Activated T-helper 17 cell treated with anti-CD3 and anti-CD28 coated beads, Interleukin-2, amount 50 U/mL, for 72 hours (primary cell): Measurements from ENCODE around the gene AOPEP. TPM values are rescaled to one million over a fixed set of nuclear protein-coding genes. Genes with fewer than 3 reads are reported as not detected.

ENCODE experiments used
- ATAC-seq: fragments of 150-1000 bp; cut with Tn5 transposase; replicated peaks from 2 replicates; pipeline ENCODE4 v1.10.0; 2021; ENCODE audit warnings: mild to moderate bottlenecking, moderate library complexity
- H3K27ac Mint-ChIP-seq: one replicate; pipeline ENCODE4 v1.8.0; 2022; ENCODE audit warnings: mixed read lengths
- H3K27me3 Mint-ChIP-seq: one replicate; pipeline ENCODE4 v1.8.0; 2022; ENCODE audit warnings: mixed read lengths
- H3K36me3 Mint-ChIP-seq: one replicate; pipeline ENCODE4 v1.8.0; 2022; ENCODE audit warnings: low read depth, mild to moderate bottlenecking, mixed read lengths
- H3K4me1 Mint-ChIP-seq: one replicate; pipeline ENCODE4 v1.8.0; 2022; ENCODE audit warnings: mixed read lengths
- H3K4me3 Mint-ChIP-seq: one replicate; pipeline ENCODE4 v1.8.0; 2022; ENCODE audit warnings: mild to moderate bottlenecking, mixed read lengths
- H3K9me3 Mint-ChIP-seq: one replicate; pipeline ENCODE4 v1.8.0; 2022; ENCODE audit warnings: mixed read lengths
- total RNA-seq, 2 donors: library from RNA; stranded (reverse); gene quantifications; one replicate each; pipeline ENCODE4 v1.2.3, GENCODE V29; 2022

AOPEP gene
- total RNA-seq, 2 donors from 2014 or later = 15.5 to 16.4 TPM

- Mint-ChIP-seq H3K36me3 (no peaks in the 10 kb centered on the region), H3K4me3 (no peak overlapping the region), H3K9me3 (no peaks in the 10 kb centered on the region), H3K4me1 (peaks cover 5% of the 10 kb centered on the region), H3K27me3 (no peaks in the 10 kb centered on the region), H3K27ac (no peak overlapping the region)
- no peak for ATAC-seq
Observed at GRCh38 chr9:94783928-94784327, 57.4 kb downstream of the AOPEP start.

GRCh38 chr9:94785215-94786169 lies 59.0 kb downstream of the AOPEP start:
- Mint-ChIP-seq H3K4me1 (peaks cover 4% of the 10 kb centered on the region), H3K9me3 (no peaks in the 10 kb centered on the region), H3K27ac (no peak overlapping the region), H3K27me3 (no peaks in the 10 kb centered on the region), H3K36me3 (no peaks in the 10 kb centered on the region), H3K4me3 (no peak overlapping the region)
- no peak for ATAC-seq

- Mint-ChIP-seq H3K27ac (no peak overlapping the region), H3K4me3 (no peak overlapping the region), H3K9me3 (no peaks in the 10 kb centered on the region)
Observed at GRCh38 chr9:94786586-94786985, 60.1 kb downstream of the AOPEP start.

GRCh38 chr9:94787266-94787665 lies 60.8 kb downstream of the AOPEP start:
- Mint-ChIP-seq H3K9me3 (no peaks in the 10 kb centered on the region), H3K4me1 (no peaks in the 10 kb centered on the region), H3K4me3 (no peak overlapping the region), H3K36me3 (peaks cover under 1% of the 10 kb centered on the region), H3K27ac (no peak overlapping the region), H3K27me3 (no peaks in the 10 kb centered on the region)
- no peak for ATAC-seq

More at GRCh38 chr9:94786586-94786985, 60.1 kb downstream of the AOPEP start:
- no peaks in the 10 kb centered on the region for H3K4me1 Mint-ChIP-seq
- H3K36me3 Mint-ChIP-seq = no peaks in the 10 kb centered on the region
- H3K27me3 Mint-ChIP-seq = no peaks in the 10 kb centered on the region
- ATAC-seq = no peak

GRCh38 chr9:94788570-94789105 lies 62.1 kb downstream of the AOPEP start:
- H3K9me3 Mint-ChIP-seq = no peaks in the 10 kb centered on the region
- no peak overlapping the region for H3K27ac Mint-ChIP-seq
- peaks cover 14% of the 10 kb centered on the region for H3K36me3 Mint-ChIP-seq
- no peak overlapping the region for H3K4me3 Mint-ChIP-seq
- no peaks in the 10 kb centered on the region for H3K27me3 Mint-ChIP-seq
- ATAC-seq = no peak
- H3K4me1 Mint-ChIP-seq = no peaks in the 10 kb centered on the region

GRCh38 chr9:94791435-94791834 lies 64.9 kb downstream of the AOPEP start:
- Mint-ChIP-seq H3K9me3 (no peaks in the 10 kb centered on the region), H3K27ac (no peak overlapping the region), H3K27me3 (no peaks in the 10 kb centered on the region), H3K4me1 (no peaks in the 10 kb centered on the region), H3K36me3 (peaks cover 24% of the 10 kb centered on the region), H3K4me3 (no peak overlapping the region)
- ATAC-seq = no peak

GRCh38 chr9:94792511-94792910 lies 66.0 kb downstream of the AOPEP start:
- no peak for ATAC-seq
- H3K27me3 Mint-ChIP-seq = no peaks in the 10 kb centered on the region
- H3K4me3 Mint-ChIP-seq = no peak overlapping the region

GRCh38 chr9:94794476-94795167 lies 68.1 kb downstream of the AOPEP start:
- no peaks in the 10 kb centered on the region for H3K4me1 Mint-ChIP-seq
- no peak overlapping the region for H3K4me3 Mint-ChIP-seq
- no peak overlapping the region for H3K27ac Mint-ChIP-seq

More at GRCh38 chr9:94792511-94792910, 66.0 kb downstream of the AOPEP start:
- no peaks in the 10 kb centered on the region for H3K9me3 Mint-ChIP-seq
- peaks cover 24% of the 10 kb centered on the region for H3K36me3 Mint-ChIP-seq
- no peaks in the 10 kb centered on the region for H3K4me1 Mint-ChIP-seq
- no peak overlapping the region for H3K27ac Mint-ChIP-seq

GRCh38 chr9:94796687-94797086 lies 70.2 kb downstream of the AOPEP start:
- no peak for ATAC-seq
- Mint-ChIP-seq H3K4me1 (peaks cover 5% of the 10 kb centered on the region), H3K4me3 (no peak overlapping the region), H3K27me3 (no peaks in the 10 kb centered on the region), H3K36me3 (peaks cover 43% of the 10 kb centered on the region), H3K9me3 (no peaks in the 10 kb centered on the region), H3K27ac (no peak overlapping the region)

More at GRCh38 chr9:94794476-94795167, 68.1 kb downstream of the AOPEP start:
- Mint-ChIP-seq H3K9me3 (no peaks in the 10 kb centered on the region), H3K36me3 (peaks cover 24% of the 10 kb centered on the region), H3K27me3 (no peaks in the 10 kb centered on the region)
- ATAC-seq = no peak

- no peak overlapping the region for H3K27ac Mint-ChIP-seq
- H3K4me3 Mint-ChIP-seq = no peak overlapping the region
- no peak for ATAC-seq
- H3K9me3 Mint-ChIP-seq = no peaks in the 10 kb centered on the region
- H3K4me1 Mint-ChIP-seq = peaks cover 8% of the 10 kb centered on the region
- H3K27me3 Mint-ChIP-seq = no peaks in the 10 kb centered on the region
- peaks cover 40% of the 10 kb centered on the region for H3K36me3 Mint-ChIP-seq
Observed at GRCh38 chr9:94798201-94798600, 71.7 kb downstream of the AOPEP start.

GRCh38 chr9:94798708-94799107 lies 72.2 kb downstream of the AOPEP start:
- no peak for ATAC-seq
- Mint-ChIP-seq H3K36me3 (peaks cover 35% of the 10 kb centered on the region), H3K9me3 (no peaks in the 10 kb centered on the region), H3K4me3 (no peak overlapping the region), H3K4me1 (peaks cover 10% of the 10 kb centered on the region), H3K27me3 (no peaks in the 10 kb centered on the region), H3K27ac (no peak overlapping the region)

GRCh38 chr9:94799578-94800264 lies 73.2 kb downstream of the AOPEP start:
- Mint-ChIP-seq H3K9me3 (no peaks in the 10 kb centered on the region), H3K36me3 (peaks cover 27% of the 10 kb centered on the region), H3K4me3 (no peak overlapping the region), H3K27ac (no peak overlapping the region), H3K4me1 (peaks cover 14% of the 10 kb centered on the region), H3K27me3 (no peaks in the 10 kb centered on the region)
- ATAC-seq = no peak

- Mint-ChIP-seq H3K27ac (no peak overlapping the region), H3K4me3 (no peak overlapping the region), H3K27me3 (no peaks in the 10 kb centered on the region), H3K4me1 (peaks cover 14% of the 10 kb centered on the region), H3K9me3 (no peaks in the 10 kb centered on the region), H3K36me3 (peaks cover 26% of the 10 kb centered on the region)
- ATAC-seq = no peak
Observed at GRCh38 chr9:94800424-94801117, 74.1 kb downstream of the AOPEP start.

- Mint-ChIP-seq H3K27me3 (no peaks in the 10 kb centered on the region), H3K27ac (no peak overlapping the region)
Observed at GRCh38 chr9:94801234-94801633, 74.7 kb downstream of the AOPEP start.

More at GRCh38 chr9:94801234-94801633, 74.7 kb downstream of the AOPEP start:
- no peaks in the 10 kb centered on the region for H3K9me3 Mint-ChIP-seq
- H3K36me3 Mint-ChIP-seq = peaks cover 30% of the 10 kb centered on the region
- no peak for ATAC-seq
- H3K4me3 Mint-ChIP-seq = no peak overlapping the region
- H3K4me1 Mint-ChIP-seq = peaks cover 14% of the 10 kb centered on the region
